ENCODE data around the gene EPN2. TPM values are rescaled to one million over a fixed set of nuclear protein-coding genes. Genes with fewer than 3 reads are reported as not detected.

Gene EPN2
- total and polyA plus RNA-seq, 4 donors = 5.6 to 23.8 (median 12.2) TPM

GRCh38 chr17:19274893-19275292 lies 37.7 kb downstream of the EPN2 start:
- Histone ChIP-seq H3K36me3 (ENCODE audit: control insufficient read depth in 4 of 4, insufficient read depth in 3 of 4, low read depth in 1 of 4, low read length in 3 of 4) (no peaks in the 10 kb centered on the region), H3K4me1 (ENCODE audit: control insufficient read depth in 4 of 4, insufficient read depth in 4 of 4, low read length in 3 of 4) (peaks cover 5 to 13% (median 12%) of the 10 kb centered on the region in 4 donors), H3K9me3 (ENCODE audit: control insufficient read depth in 4 of 4, low read length in 3 of 4) (no peaks in the 10 kb centered on the region), H3K27me3 (ENCODE audit: control insufficient read depth in 4 of 4, insufficient read depth in 4 of 4, low read length in 3 of 4) (no peaks in the 10 kb centered on the region), H3K4me3 (ENCODE audit: low read depth in 1 of 3, low read length in 3 of 3) (no peak overlapping the region), H3K27ac (ENCODE audit: low read depth in 1 of 2, low read length in 2 of 2) (no peak overlapping the region), H3K9ac (ENCODE audit: low read depth in 1 of 2, low read length in 2 of 2) (no peak overlapping the region)
- no peak for DNase-seq (ENCODE audit: low spot score)
- WGBS = 95% methylated on average over 3 of the region's 3 CpGs
- TF ChIP-seq FOXA2 (IDR thresholded peaks at IDR 0.05) (no peak), GABPA (IDR thresholded peaks at IDR 0.05 in 1 of 2, conservative IDR thresholded peaks at IDR 0.05 in 1 of 2) (no peak), FOXA1 (IDR thresholded peaks at IDR 0.05) (no peak), YY1 (IDR thresholded peaks at IDR 0.05) (no peak), MAX (IDR thresholded peaks at IDR 0.05) (no peak), HNF4A (conservative IDR thresholded peaks at IDR 0.05) (no peak), EGR1 (IDR thresholded peaks at IDR 0.05; ENCODE audit: low read depth in 2 of 2) (no peak), HNF4G (IDR thresholded peaks at IDR 0.05) (no peak), REST (IDR thresholded peaks at IDR 0.05) (no peak), TAF1 (conservative IDR thresholded peaks at IDR 0.05) (no peak), RAD21 (IDR thresholded peaks at IDR 0.05) (no peak), CTCF (IDR thresholded peaks at IDR 0.05; ENCODE audit: low read depth, low read length, missing input control) (no peak), SP1 (IDR thresholded peaks at IDR 0.05) (no peak), RXRA (IDR thresholded peaks at IDR 0.05) (no peak), ATF3 (IDR thresholded peaks at IDR 0.05) (no peak), NR2F2 (IDR thresholded peaks at IDR 0.05) (no peak), ZBTB33 (IDR thresholded peaks at IDR 0.05) (no peak), JUND (IDR thresholded peaks at IDR 0.05) (no peak)

Data from liver (tissue), 9 donors.